ENCODE measurements around the gene ENKD1. TPM values are rescaled to one million over a fixed set of nuclear protein-coding genes. Genes with fewer than 3 reads are reported as not detected.

The ENKD1 gene, protein sequence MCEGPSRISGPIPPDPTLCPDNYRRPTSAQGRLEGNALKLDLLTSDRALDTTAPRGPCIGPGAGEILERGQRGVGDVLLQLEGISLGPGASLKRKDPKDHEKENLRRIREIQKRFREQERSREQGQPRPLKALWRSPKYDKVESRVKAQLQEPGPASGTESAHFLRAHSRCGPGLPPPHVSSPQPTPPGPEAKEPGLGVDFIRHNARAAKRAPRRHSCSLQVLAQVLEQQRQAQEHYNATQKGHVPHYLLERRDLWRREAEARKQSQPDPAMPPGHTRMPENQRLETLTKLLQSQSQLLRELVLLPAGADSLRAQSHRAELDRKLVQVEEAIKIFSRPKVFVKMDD
- total RNA-seq: 12.4 and 14.0 TPM in 2 replicates

DNA sequence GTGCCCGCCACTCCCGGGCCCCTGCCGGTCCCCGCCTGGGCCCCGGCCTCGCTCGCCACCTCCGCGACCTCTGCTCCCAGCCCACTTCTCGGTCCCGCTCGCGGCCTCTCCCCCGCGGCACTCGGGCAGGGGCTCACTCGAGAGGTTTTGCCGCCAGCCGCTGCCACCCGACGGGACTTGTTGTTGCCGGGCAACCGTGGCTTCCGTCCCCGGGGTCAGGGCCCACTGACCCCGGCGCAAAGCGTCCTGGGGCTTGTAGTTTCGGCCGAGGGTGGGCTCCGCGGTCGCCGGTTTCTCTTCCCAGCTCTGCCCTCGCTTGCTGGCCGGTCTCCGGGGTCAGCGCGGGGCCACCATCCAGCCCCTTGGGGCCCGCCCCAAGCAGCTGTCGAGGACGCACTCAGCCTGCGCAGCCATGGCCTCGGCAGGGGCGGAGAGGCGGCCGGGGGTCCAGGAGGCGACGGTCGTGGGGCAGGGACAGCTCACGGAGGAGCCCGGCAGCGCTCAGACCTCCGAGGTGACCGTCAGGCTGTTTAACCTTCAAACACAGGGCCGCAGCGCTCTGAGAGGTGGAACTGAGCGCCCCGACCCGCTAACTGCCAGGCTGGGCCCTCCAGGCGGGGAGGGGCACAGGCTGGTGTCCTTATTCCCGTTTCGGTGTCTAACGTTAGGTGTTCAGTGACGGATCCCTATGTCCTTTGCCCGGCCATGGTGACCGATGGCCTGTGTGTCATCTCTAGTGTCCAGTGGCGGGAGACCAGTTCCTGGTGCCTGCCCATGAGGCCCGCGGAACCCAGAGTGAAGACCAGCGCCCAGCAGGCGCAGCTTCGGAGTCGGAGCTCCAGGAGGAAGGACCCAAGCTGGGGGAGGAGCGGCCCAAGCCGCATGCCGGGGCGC is at the start of gene ENKD1, which contains the start of gene C16orf86:
TSS of gene ENKD1 (minus strand) at position 192 of the 894 bp plus-strand sequence. CDS start 308 bp downstream, outside the sequence.
TSS of gene C16orf86 (plus strand) at position 256 of the 894 bp plus-strand sequence. CDS start at position 413, 157 bp downstream.

DNA sequence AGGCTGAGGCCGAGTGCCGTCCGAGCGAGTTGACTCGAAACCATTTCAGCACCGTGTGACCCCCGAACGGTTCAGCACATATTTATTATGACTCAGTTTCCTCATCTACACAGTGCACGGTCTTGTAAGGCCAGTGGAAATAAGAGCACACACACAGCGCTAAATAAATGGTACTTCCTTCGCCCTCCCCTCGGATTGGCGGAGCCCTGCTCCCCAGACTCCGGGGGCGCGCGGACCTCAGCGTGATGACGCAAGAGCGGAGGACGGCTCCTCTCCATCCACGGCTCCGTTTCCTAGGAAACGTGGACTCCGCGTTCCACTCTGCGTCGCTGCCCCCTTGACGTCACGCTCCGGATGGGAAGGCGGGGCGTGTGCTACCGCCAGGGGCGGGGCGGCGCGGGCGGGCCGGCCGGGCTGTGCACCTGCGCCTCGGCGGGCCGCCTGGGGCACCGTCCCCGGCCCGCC is 6.0 kb downstream of the ENKD1 start, which contains the start of gene PARD6A:
TSS of gene PARD6A (plus strand) at position 397 of the 465 bp plus-strand sequence. CDS start 79 bp downstream, outside the sequence.

DNA sequence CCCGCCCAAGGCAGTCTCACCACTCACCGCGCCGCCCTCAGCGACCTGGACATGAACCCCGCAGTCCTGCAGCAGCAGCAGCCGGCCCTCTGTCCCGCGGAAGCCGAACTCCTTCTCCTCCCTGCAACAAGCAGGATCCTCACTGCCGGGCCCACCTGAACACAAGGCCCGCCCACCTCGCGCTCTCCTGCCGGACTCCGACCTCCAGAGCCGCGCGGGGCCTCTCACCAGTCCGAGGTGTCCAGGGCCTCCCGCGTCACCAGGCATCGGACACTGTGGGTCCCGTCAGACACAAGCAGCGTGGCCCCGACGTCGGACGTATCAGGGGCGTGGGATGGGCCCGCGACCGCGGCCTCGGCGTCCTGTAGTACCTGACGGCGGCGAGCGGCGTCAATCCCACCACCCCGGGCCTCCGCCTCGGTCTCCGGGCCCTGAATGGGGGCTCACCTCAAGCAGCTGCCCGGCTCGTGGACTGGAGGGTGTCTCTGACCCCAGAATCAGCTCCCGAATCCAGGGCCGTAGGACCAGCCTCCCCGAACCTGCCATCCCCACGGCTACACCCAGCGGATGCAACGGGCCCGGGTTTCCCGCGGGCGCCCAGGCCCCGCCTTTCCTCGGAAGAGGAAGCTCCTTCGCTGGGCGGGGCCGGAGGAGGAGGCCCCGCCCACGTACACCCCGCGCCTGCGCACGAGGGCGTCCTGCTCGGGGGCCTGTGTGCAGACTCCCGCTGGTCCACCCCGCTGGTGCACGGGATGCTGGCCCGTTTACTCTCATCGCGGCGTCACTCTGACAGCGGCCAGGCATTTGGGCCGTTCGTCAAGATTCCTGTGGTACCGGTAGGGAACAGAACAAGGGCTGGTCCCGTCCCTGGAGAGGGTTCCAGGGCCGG is 6.6 kb downstream of the ENKD1 start, which contains the start of gene ACD:
TSS of gene ACD (minus strand) at position 586 of the 889 bp plus-strand sequence. CDS start at position 546, 40 bp downstream.

Other genes with a start within 250 kb of the ENKD1 start
- gene HSD11B2, start 235.6 kb downstream of the ENKD1 start, total RNA-seq: 0.59 TPM in 1 of 2 replicates, not detected in the other
- 104 and 140 TPM in 2 replicates for gene ATP6V0D1, start 185.6 kb downstream of the ENKD1 start, total RNA-seq
- gene AGRP, start 183.2 kb downstream of the ENKD1 start, total RNA-seq: not detected in 2 replicates
- 32.1 and 83.6 TPM in 2 replicates for gene RIPOR1, start 137.9 kb downstream of the ENKD1 start, total RNA-seq
- gene CTCF, start 104.2 kb downstream of the ENKD1 start, total RNA-seq: 13.4 and 16.6 TPM in 2 replicates
- gene CARMIL2, start 21.6 kb downstream of the ENKD1 start, total RNA-seq: under 0.01 and 0.37 TPM in 2 replicates
- gene ACD, start 6.5 kb downstream of the ENKD1 start, total RNA-seq: 11.3 and 15.8 TPM in 2 replicates
- gene PARD6A, start 5.8 kb downstream of the ENKD1 start, total RNA-seq: 0.59 and 1.2 TPM in 2 replicates
- 2.2 and 5.6 TPM in 2 replicates for gene C16orf86, start 64 bp upstream of the ENKD1 start, total RNA-seq
- gene GFOD2, start 52.6 kb upstream of the ENKD1 start, total RNA-seq: 12.5 and 20.3 TPM in 2 replicates
- gene RANBP10, start 139.8 kb upstream of the ENKD1 start, total RNA-seq: 3.9 and 7.1 TPM in 2 replicates
- gene TSNAXIP1, start 140.1 kb upstream of the ENKD1 start, total RNA-seq: 0.32 and 1.5 TPM in 2 replicates
- gene THAP11, start 175.6 kb upstream of the ENKD1 start, total RNA-seq: 31.1 and 35.3 TPM in 2 replicates
- gene NUTF2, start 180.2 kb upstream of the ENKD1 start, total RNA-seq: 73.9 and 178 TPM in 2 replicates
- 19.9 and 29.6 TPM in 2 replicates for gene CENPT, start 180.9 kb upstream of the ENKD1 start, total RNA-seq
- 46.9 and 83.3 TPM in 2 replicates for gene EDC4, start 206.3 kb upstream of the ENKD1 start, total RNA-seq
- not detected in 2 replicates for gene NRN1L, start 218.1 kb upstream of the ENKD1 start, total RNA-seq
- gene PSKH1, start 226.5 kb upstream of the ENKD1 start, total RNA-seq: 27.6 and 28.9 TPM in 2 replicates

All from smooth muscle cell of the umbilical artery (primary cell).